Uterus (tissue), 2 donors: ENCODE results near the gene PRKAG3.

Experiments used
- CTCF ChIP-seq, 4 experiments: fragments of 200-600 bp in 2 of 4; fragments of 450-650 bp in 2 of 4; sonication (generic) in 2 of 4; IDR thresholded peaks; one replicate each; pipeline ENCODE4 v1.5.1; 2016 to 2019; ENCODE audit warnings: antibody characterized with exemption in 4 of 4, mild to moderate bottlenecking in 2 of 4, moderate library complexity in 1 of 4
- POLR2A ChIP-seq, 2 donors: fragments of 450-650 bp; IDR thresholded peaks; one replicate each; pipeline ENCODE4 v1.6.1; 2016; ENCODE audit warnings: antibody characterized with exemption in 2 of 2, mild to moderate bottlenecking in 1 of 2, moderate library complexity in 1 of 2

GRCh38 chr2:218876562-218877219 is 45.1 kb upstream of the PRKAG3 start:
- TF ChIP-seq CTCF (IDR thresholded peaks at IDR 0.05) (peak; percentile 73 to 89 (median 79)), POLR2A (IDR thresholded peaks at IDR 0.05) (no peak)
